SU-DHL-6 (cell line): ENCODE measurements around the gene CACNG5.

Experiments
- CTCF ChIP-seq: fragments of 200-600 bp; sonication (generic); IDR thresholded peaks from one replicate; pipeline ENCODE4 v1.5.1; 2017; ENCODE audit warnings: antibody characterized with exemption, mild to moderate bottlenecking, low read length, moderate library complexity; ENCODE audit not compliant: insufficient read depth, poor library complexity, severe bottlenecking
- EZH2phosphoT487 ChIP-seq: fragments of 200-600 bp; sonication (generic), shearing (Covaris generic); conservative IDR thresholded peaks from 2 replicates; pipeline ENCODE4 v1.6.1; 2018; ENCODE audit warnings: mild to moderate bottlenecking, antibody characterized with exemption, low read length, moderate library complexity, mixed read lengths

GRCh38 chr17:66865151-66865550, 30.2 kb downstream of the CACNG5 start:
- TF ChIP-seq CTCF (no peak), EZH2phosphoT487 (no peak)
